CD4-positive, CD25-positive, alpha-beta regulatory T cell (primary cell): ENCODE results near the gene FAM171A2. TPM values are rescaled to one million over a fixed set of nuclear protein-coding genes. Genes with fewer than 3 reads are reported as not detected.
"Not testable (repeated sequence)": the region's sequence is repeated elsewhere in the genome, so short reads cannot be mapped to it uniquely, and the experiment has no call there.

ENCODE experiments used
- ATAC-seq, 2 donors: fragments of 150-1000 bp; cut with Tn5 transposase; one replicate each; pipeline ENCODE4 v1.10.0; 2021; ENCODE audit warnings: low read depth in 2 of 2, moderate number of reproducible peaks in 2 of 2, moderate library complexity in 1 of 2
- DNase-seq, 3 donors: peaks; one replicate each; pipeline versions ENCODE4 v3.0.0 to v3.0.0-alpha.2; 2012 to 2022; ENCODE audit warnings: mixed read lengths in 1 of 3
- H3K27ac ChIP-seq: one replicate; pipeline ENCODE4 v1.7.0; 2013; ENCODE audit warnings: mild to moderate bottlenecking, low read length; ENCODE audit not compliant: insufficient read depth, poor library complexity, severe bottlenecking
- H3K27me3 ChIP-seq: one replicate; pipeline ENCODE4 v1.7.0; 2013; ENCODE audit warnings: low read length; ENCODE audit not compliant: control insufficient read depth, insufficient read depth
- H3K36me3 ChIP-seq: one replicate; pipeline ENCODE4 v1.7.0; 2013; ENCODE audit warnings: mild to moderate bottlenecking, low read length, moderate library complexity; ENCODE audit not compliant: control insufficient read depth, insufficient read depth
- H3K4me1 ChIP-seq: 2 replicates; pipeline ENCODE4 v1.7.0; 2013; ENCODE audit warnings: mild to moderate bottlenecking, low read length; ENCODE audit not compliant: insufficient read depth, control insufficient read depth, poor library complexity, severe bottlenecking
- H3K4me3 ChIP-seq: one replicate; pipeline ENCODE4 v1.7.0; 2013; ENCODE audit warnings: low read depth, mild to moderate bottlenecking, low read length, moderate library complexity
- H3K9me3 ChIP-seq, 2 experiments: 1 replicate in 1 of 2; 2 replicates in 1 of 2; pipeline ENCODE4 v1.7.0; 2013; ENCODE audit warnings: low read length in 2 of 2, mild to moderate bottlenecking in 1 of 2, moderate library complexity in 1 of 2; ENCODE audit not compliant: control insufficient read depth in 2 of 2
- H3K27ac Mint-ChIP-seq, 3 donors: one replicate each; pipeline ENCODE4 v1.8.0; 2020 to 2022; ENCODE audit warnings: mild to moderate bottlenecking in 3 of 3, mixed read lengths in 3 of 3, moderate library complexity in 2 of 3
- H3K27me3 Mint-ChIP-seq: one replicate; pipeline ENCODE4 v1.8.0; 2022; ENCODE audit warnings: mild to moderate bottlenecking, mixed read lengths
- H3K36me3 Mint-ChIP-seq: one replicate; pipeline ENCODE4 v1.8.0; 2020; ENCODE audit warnings: mixed read lengths
- H3K4me1 Mint-ChIP-seq, 4 donors: one replicate each; pipeline ENCODE4 v1.8.0; 2020 to 2022; ENCODE audit warnings: mixed read lengths in 4 of 4, mild to moderate bottlenecking in 1 of 4
- H3K4me3 Mint-ChIP-seq, 4 donors: one replicate each; pipeline ENCODE4 v1.8.0; 2020 to 2022; ENCODE audit warnings: mild to moderate bottlenecking in 4 of 4, mixed read lengths in 4 of 4, moderate library complexity in 3 of 4
- H3K9me3 Mint-ChIP-seq, 7 donors: one replicate each; pipeline ENCODE4 v1.8.0; 2020 to 2022; ENCODE audit warnings: mixed read lengths in 7 of 7, mild to moderate bottlenecking in 3 of 7, moderate library complexity in 2 of 7
- polyA plus RNA-seq, 4 donors: library from polyadenylated mRNA; unstranded; fragments of 300-500 nt; fragmentation: Illumina TruSeq; gene quantifications; one replicate each; pipeline ENCODE4 v1.2.3, GENCODE V29; 2021
- total RNA-seq: library from RNA; stranded (reverse); gene quantifications from one replicate; pipeline ENCODE4 v1.2.3, GENCODE V29; 2022

The FAM171A2 gene
- total and polyA plus RNA-seq, 5 donors from 2014 or later, result 0.07 to 0.25 (median 0.09) TPM; not detected in 2

GRCh38 chr17:44351961-44352827, 11.5 kb downstream of the FAM171A2 start:
- Histone ChIP-seq H3K27me3 (no peaks in the 10 kb centered on the region), H3K36me3 (no peaks in the 10 kb centered on the region), H3K4me1 (peaks cover 7% of the 10 kb centered on the region), H3K27ac (no peak overlapping the region), H3K9me3 (no peaks in the 10 kb centered on the region), H3K4me3 (no peak overlapping the region)
- no peak for ATAC-seq
- H3K36me3 Mint-ChIP-seq, result no peaks in the 10 kb centered on the region
- H3K27me3 Mint-ChIP-seq, result peaks cover 17% of the 10 kb centered on the region
- H3K4me1 Mint-ChIP-seq, result peaks cover 0 to 12% (median 1%) of the 10 kb centered on the region in 4 donors
- no peak overlapping the region for H3K27ac Mint-ChIP-seq
- peak overlapping the region; percentile 41 to 79 (median 62) for H3K4me3 Mint-ChIP-seq
- H3K9me3 Mint-ChIP-seq, result peaks cover 0 to 2% (median 0%) of the 10 kb centered on the region in 7 donors
- no peak for DNase-seq

GRCh38 chr17:44351464-44351863, 12.2 kb downstream of the FAM171A2 start:
- Histone ChIP-seq H3K27ac (no peak overlapping the region), H3K9me3 (no peaks in the 10 kb centered on the region), H3K4me1 (peaks cover 7% of the 10 kb centered on the region), H3K27me3 (no peaks in the 10 kb centered on the region), H3K36me3 (no peaks in the 10 kb centered on the region), H3K4me3 (no peak overlapping the region)
- Mint-ChIP-seq H3K36me3 (no peaks in the 10 kb centered on the region), H3K9me3 (peaks cover 0 to 2% (median 0%) of the 10 kb centered on the region in 7 donors), H3K27me3 (peaks cover 17% of the 10 kb centered on the region), H3K4me3 (peak overlapping the region in 2 of 4 donors; percentile 10 to 66), H3K4me1 (peaks cover 0 to 14% (median 2%) of the 10 kb centered on the region in 4 donors), H3K27ac (no peak overlapping the region)
- DNase-seq (no peak), ATAC-seq (no peak)

- Histone ChIP-seq H3K27ac (no peak overlapping the region), H3K27me3 (no peaks in the 10 kb centered on the region), H3K4me3 (no peak overlapping the region), H3K9me3 (no peaks in the 10 kb centered on the region), H3K4me1 (peaks cover 12% of the 10 kb centered on the region), H3K36me3 (no peaks in the 10 kb centered on the region)
- DNase-seq (peak; percentile 46 to 74 (median 67)), ATAC-seq (peak; percentile 58 to 66)
- Mint-ChIP-seq H3K4me1 (peaks cover 0 to 21% (median 8%) of the 10 kb centered on the region in 4 donors), H3K4me3 (peak overlapping the region in 2 of 4 donors; percentile 11 to 81), H3K36me3 (no peaks in the 10 kb centered on the region), H3K27ac (no peak overlapping the region), H3K9me3 (peaks cover 0 to 2% (median 0%) of the 10 kb centered on the region in 7 donors), H3K27me3 (peaks cover 15% of the 10 kb centered on the region)
Observed at GRCh38 chr17:44350733-44351226, 12.9 kb downstream of the FAM171A2 start.

DNA sequence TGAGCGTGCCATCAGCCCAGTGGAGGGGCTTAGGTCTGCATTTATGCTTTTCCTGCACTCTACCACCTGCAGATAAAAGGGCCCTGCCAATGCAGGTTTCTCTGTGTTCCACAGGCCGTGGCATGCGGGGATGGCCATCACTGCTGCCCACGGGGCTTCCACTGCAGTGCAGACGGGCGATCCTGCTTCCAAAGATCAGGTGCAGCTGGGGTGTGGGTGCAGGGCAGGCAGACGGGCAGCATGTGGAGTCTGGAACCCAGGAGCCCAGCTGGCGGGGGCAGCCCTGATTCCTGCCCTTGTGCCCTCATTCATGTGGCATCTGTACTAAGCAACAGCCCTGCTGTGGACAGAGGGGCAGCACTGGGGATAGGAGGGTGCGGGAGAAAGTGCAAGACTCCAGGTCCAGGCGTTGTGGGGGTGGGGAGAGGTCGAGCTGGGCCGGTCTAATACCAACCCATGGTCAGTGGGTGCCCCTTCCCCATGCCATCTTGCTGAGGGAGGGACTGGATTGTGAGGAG, 14.0 kb downstream of the FAM171A2 start:
- DNase-seq (no peak), ATAC-seq (no peak)
- no peak overlapping the region for H3K27ac Mint-ChIP-seq
- no peak overlapping the region for H3K4me3 ChIP-seq
- peaks cover 0 to 26% (median 15%) of the 10 kb centered on the region in 4 donors for H3K4me1 Mint-ChIP-seq
- H3K36me3 Mint-ChIP-seq, result no peaks in the 10 kb centered on the region
- peaks cover 22% of the 10 kb centered on the region for H3K4me1 ChIP-seq
- H3K9me3 ChIP-seq, result no peaks in the 10 kb centered on the region
- no peaks in the 10 kb centered on the region for H3K36me3 ChIP-seq
- H3K27me3 ChIP-seq, result no peaks in the 10 kb centered on the region
- peaks cover 14% of the 10 kb centered on the region for H3K27me3 Mint-ChIP-seq
- H3K27ac ChIP-seq, result no peak overlapping the region
- H3K9me3 Mint-ChIP-seq, result peaks cover 0 to 2% (median 0%) of the 10 kb centered on the region in 7 donors
- no peak overlapping the region for H3K4me3 Mint-ChIP-seq

DNA sequence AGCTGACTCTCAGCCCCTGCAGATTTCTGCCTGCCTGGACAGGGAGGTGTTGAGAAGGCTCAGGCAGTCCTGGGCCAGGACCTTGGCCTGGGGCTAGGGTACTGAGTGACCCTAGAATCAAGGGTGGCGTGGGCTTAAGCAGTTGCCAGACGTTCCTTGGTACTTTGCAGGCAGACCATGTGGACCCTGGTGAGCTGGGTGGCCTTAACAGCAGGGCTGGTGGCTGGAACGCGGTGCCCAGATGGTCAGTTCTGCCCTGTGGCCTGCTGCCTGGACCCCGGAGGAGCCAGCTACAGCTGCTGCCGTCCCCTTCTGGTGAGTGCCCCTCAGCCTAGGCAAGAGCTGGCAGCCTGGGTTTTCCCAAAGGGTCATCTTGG, 14.7 kb downstream of the FAM171A2 start:
- Histone ChIP-seq H3K4me1 (peaks cover 26% of the 10 kb centered on the region), H3K27me3 (no peaks in the 10 kb centered on the region)

DNA sequence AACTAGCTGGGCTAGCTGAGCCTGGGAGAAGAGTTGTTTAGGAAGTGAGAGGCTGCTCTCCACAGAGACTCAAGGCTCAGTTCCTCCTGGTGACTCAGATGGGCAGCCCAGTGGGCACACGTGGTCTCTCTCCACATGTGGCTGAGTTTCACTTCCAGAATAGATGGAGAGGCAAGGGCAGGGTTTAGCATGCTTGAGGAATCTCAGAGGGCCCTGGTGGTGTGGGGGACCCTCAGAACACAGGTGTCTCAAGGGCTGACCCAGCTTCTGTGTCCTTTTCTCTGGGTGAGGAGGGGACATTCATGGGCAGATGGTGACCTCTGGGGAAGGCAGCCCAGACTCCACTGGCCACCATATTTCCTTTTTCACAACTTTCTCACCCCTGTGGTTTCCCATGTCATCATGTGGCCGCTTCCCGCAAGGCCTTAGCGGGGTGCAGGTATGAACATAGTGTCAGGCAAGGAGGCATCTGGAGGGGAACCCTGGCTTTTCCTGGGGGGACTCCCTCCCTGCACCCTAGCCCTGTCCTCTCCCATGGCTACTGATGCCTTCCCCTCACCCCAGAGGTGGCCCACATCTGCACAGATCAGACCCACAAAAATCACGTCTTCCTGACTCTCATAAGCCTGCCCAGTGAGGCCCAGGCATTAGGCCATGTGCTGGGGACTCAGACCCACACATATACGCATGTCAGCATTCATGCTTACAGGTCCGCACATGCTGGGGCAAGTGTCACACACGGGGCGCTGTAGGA, 15.2 kb downstream of the FAM171A2 start:
- Mint-ChIP-seq H3K36me3 (no peaks in the 10 kb centered on the region), H3K9me3 (peaks cover 0 to 2% (median 0%) of the 10 kb centered on the region in 7 donors), H3K27ac (peak overlapping the region in 1 of 3 donors; percentile 42), H3K27me3 (peaks cover 14% of the 10 kb centered on the region), H3K4me1 (peaks cover 0 to 30% (median 15%) of the 10 kb centered on the region in 4 donors), H3K4me3 (peak overlapping the region in 1 of 4 donors; percentile 24)
- Histone ChIP-seq H3K9me3 (no peaks in the 10 kb centered on the region), H3K4me1 (peaks cover 22% of the 10 kb centered on the region), H3K27me3 (no peaks in the 10 kb centered on the region), H3K36me3 (no peaks in the 10 kb centered on the region), H3K27ac (no peak overlapping the region), H3K4me3 (no peak overlapping the region)
- ATAC-seq, result peak in 1 of 2 donors; percentile 10
- DNase-seq, result no peak

More for the DNA sequence above, 14.7 kb downstream of the FAM171A2 start:
- no peak overlapping the region for H3K27ac Mint-ChIP-seq
- ATAC-seq (no peak), DNase-seq (no peak)
- H3K4me3 Mint-ChIP-seq, result peak overlapping the region in 1 of 4 donors; percentile 24
- Histone ChIP-seq H3K9me3 (no peaks in the 10 kb centered on the region), H3K4me3 (no peak overlapping the region), H3K27ac (no peak overlapping the region), H3K36me3 (no peaks in the 10 kb centered on the region)
- peaks cover 0 to 30% (median 15%) of the 10 kb centered on the region in 4 donors for H3K4me1 Mint-ChIP-seq
- H3K9me3 Mint-ChIP-seq, result peaks cover 0 to 2% (median 0%) of the 10 kb centered on the region in 7 donors
- H3K27me3 Mint-ChIP-seq, result peaks cover 14% of the 10 kb centered on the region
- H3K36me3 Mint-ChIP-seq, result no peaks in the 10 kb centered on the region

DNA sequence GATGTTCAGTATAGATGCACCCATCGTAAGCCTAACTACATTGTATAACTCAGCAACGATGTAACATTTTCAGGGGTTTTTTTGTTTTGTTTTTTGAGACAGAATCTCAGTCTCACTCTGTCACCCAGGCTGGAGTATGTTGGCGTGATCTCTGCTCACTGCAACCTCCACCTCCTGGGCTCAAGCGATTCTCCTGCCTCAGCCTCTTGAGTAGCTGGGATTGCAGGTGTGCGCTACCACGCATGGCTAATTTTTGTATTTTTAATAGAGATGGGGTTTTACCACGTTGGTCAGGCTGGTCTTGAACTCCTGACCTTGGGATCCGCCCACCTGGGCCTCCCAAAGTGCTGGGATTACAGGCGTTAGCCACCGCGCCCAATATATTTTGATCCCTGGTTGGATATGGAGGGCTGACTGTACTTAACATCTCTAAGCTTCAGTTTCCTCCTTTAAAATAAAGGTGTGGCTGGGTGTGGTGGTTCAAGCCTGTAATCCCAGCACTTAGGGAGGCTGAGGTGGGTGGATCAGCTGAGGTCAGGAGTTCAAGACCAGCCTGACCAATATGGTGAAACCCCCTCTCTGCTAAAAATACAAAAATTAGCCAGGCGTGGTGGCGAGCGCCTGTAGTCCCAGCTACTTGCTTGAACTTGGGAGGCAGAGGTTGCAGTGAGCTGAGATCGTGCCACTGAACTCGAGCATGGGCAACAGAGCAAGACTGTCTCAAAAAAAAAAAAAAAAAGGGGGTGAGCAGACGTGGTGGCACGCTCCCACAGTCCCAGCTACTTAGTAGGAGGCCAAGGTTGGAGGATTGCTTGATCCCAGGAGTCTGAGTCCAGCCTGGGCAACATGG, 16.2 kb downstream of the FAM171A2 start:
- peak overlapping the region in 1 of 3 donors; percentile 77 for H3K27ac Mint-ChIP-seq

More for the DNA sequence above, 16.2 kb downstream of the FAM171A2 start:
- not testable (repeated sequence) for H3K27me3 Mint-ChIP-seq, H3K27ac ChIP-seq, ATAC-seq, H3K27me3 ChIP-seq, H3K9me3 ChIP-seq, H3K9me3 Mint-ChIP-seq, DNase-seq, H3K36me3 Mint-ChIP-seq, H3K36me3 ChIP-seq, H3K4me3 ChIP-seq
- Mint-ChIP-seq H3K4me3 (peak overlapping the region in 1 of 4 donors; percentile 96), H3K4me1 (peaks cover 0 to 25% (median 14%) of the 10 kb centered on the region in 4 donors)
- H3K4me1 ChIP-seq, result peaks cover 19% of the 10 kb centered on the region
